Uterus (tissue), 2 donors: ENCODE data around the gene NUP188.

Source experiments
- POLR2A ChIP-seq, 2 donors: fragments of 450-650 bp; IDR thresholded peaks; one replicate each; pipeline ENCODE4 v1.6.1; 2016; ENCODE audit warnings: antibody characterized with exemption in 2 of 2, mild to moderate bottlenecking in 1 of 2, moderate library complexity in 1 of 2
- TF ChIP-seq, protein P1 (sequence below), 4 experiments: fragments of 200-600 bp in 2 of 4; fragments of 450-650 bp in 2 of 4; sonication (generic) in 2 of 4; IDR thresholded peaks; one replicate each; pipeline ENCODE4 v1.5.1; 2016 to 2019; ENCODE audit warnings: antibody characterized with exemption in 4 of 4, mild to moderate bottlenecking in 2 of 4, moderate library complexity in 1 of 4

DNA sequence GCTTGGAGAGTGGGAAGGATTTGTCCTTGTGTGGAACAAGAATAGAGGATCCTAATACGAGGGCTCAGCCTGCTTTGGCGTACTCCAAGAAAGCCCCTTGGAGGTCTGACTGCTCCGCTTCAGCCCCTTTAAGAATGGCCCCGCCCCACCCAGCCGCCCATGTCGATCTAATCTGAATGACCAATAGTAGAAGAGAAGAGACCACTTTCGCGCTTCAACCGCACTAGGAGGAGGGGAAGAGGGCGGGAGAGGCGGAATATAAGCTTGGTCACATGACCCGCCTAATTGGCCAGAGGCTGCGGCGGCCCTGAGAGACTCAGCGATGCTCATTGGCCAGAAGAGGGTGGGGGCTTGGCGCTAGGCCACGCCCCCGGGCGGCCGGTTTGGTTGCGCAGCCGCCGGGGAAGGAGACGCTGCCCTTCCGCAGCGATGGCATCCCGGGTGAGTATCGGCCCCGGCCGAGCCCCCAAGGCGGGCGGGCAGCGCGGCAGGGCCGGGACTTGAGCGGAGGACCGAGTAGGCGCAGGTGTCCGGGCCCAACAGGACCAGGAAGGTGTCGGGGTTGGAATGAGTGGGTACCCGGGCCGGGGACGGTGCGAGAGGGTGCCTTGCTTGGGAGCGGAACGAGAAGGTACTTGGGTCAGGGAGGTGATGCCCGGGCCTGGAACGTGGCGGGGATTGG is 88.9 kb downstream of the NUP188 start, which contains the start of gene MIGA2:
- TF ChIP-seq, protein P1, sequence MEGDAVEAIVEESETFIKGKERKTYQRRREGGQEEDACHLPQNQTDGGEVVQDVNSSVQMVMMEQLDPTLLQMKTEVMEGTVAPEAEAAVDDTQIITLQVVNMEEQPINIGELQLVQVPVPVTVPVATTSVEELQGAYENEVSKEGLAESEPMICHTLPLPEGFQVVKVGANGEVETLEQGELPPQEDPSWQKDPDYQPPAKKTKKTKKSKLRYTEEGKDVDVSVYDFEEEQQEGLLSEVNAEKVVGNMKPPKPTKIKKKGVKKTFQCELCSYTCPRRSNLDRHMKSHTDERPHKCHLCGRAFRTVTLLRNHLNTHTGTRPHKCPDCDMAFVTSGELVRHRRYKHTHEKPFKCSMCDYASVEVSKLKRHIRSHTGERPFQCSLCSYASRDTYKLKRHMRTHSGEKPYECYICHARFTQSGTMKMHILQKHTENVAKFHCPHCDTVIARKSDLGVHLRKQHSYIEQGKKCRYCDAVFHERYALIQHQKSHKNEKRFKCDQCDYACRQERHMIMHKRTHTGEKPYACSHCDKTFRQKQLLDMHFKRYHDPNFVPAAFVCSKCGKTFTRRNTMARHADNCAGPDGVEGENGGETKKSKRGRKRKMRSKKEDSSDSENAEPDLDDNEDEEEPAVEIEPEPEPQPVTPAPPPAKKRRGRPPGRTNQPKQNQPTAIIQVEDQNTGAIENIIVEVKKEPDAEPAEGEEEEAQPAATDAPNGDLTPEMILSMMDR (IDR thresholded peaks at IDR 0.05): peak in 1 of 4 experiments; percentile 53
- peak; percentile 71 to 84 for TF ChIP-seq POLR2A (IDR thresholded peaks at IDR 0.05)
